Astrocyte of the spinal cord (primary cell): ENCODE data around the gene MAVS.

ENCODE experiments used
- DNase-seq: peaks from one replicate; pipeline ENCODE4 v3.0.0; 2011; ENCODE audit warnings: low read depth, low spot score
- H3K4me3 ChIP-seq: 2 replicates; pipeline ENCODE4 v1.5.1; 2011; ENCODE audit warnings: low read depth, mild to moderate bottlenecking, low read length, moderate library complexity
- CTCF ChIP-seq: IDR thresholded peaks from 2 replicates; pipeline ENCODE4 v1.5.1; 2012; ENCODE audit warnings: low read depth, mild to moderate bottlenecking, low read length, inconsistent platforms
- in situ Hi-C: cut with HindIII; loops from 2 replicates; pipeline ENCODE4 v1.10.0; 2017; ENCODE audit warnings: low sequenced_read_pairs

MAVS gene

GRCh38 chr20:3846378-3846739, 275 bp upstream of the MAVS start:
- no peak for DNase-seq
- in situ Hi-C loops, result no loop called here
- no peak for TF ChIP-seq CTCF
- H3K4me3 ChIP-seq, result peak overlapping the region; percentile 89

GRCh38 chr20:3847429-3847940, 851 bp downstream of the MAVS start:
- in situ Hi-C loops, result no loop called here
- peak overlapping the region; percentile 89 for H3K4me3 ChIP-seq
- no peak for TF ChIP-seq CTCF
- no peak for DNase-seq

- TF ChIP-seq CTCF, result no peak
- in situ Hi-C loops, result no loop called here
- DNase-seq, result no peak
- H3K4me3 ChIP-seq, result no peak overlapping the region
Measured at GRCh38 chr20:3848565-3848964, 1.9 kb downstream of the MAVS start.

GRCh38 chr20:3854462-3854871, 7.8 kb downstream of the MAVS start:
- TF ChIP-seq CTCF, result no peak
- no peak overlapping the region for H3K4me3 ChIP-seq
- in situ Hi-C loops, result no loop called here
- no peak for DNase-seq

- DNase-seq, result no peak
- in situ Hi-C loops, result no loop called here
- H3K4me3 ChIP-seq, result no peak overlapping the region
- no peak for TF ChIP-seq CTCF
Measured at GRCh38 chr20:3857405-3857804, 10.8 kb downstream of the MAVS start.

- no peak overlapping the region for H3K4me3 ChIP-seq
- in situ Hi-C loops, result no loop called here
- TF ChIP-seq CTCF, result no peak
- no peak for DNase-seq
Measured at GRCh38 chr20:3858689-3859088, 12.1 kb downstream of the MAVS start.

GRCh38 chr20:3861191-3861590, 14.6 kb downstream of the MAVS start:
- in situ Hi-C loops, result no loop called here

More at GRCh38 chr20:3861191-3861590, 14.6 kb downstream of the MAVS start:
- no peak for TF ChIP-seq CTCF
- DNase-seq, result no peak
- H3K4me3 ChIP-seq, result no peak overlapping the region
